Osteocyte (in vitro differentiated cells): ENCODE measurements around the gene PDE1C. TPM values are rescaled to one million over a fixed set of nuclear protein-coding genes. Genes with fewer than 3 reads are reported as not detected.

Experiments
- DNase-seq: peaks from one replicate; pipeline ENCODE4 v3.0.0; 2021; ENCODE audit warnings: mixed read lengths; ENCODE audit not compliant: unreplicated experiment; ENCODE audit errors: extremely low spot score
- H3K27ac Mint-ChIP-seq: one replicate; pipeline ENCODE4 v1.8.0; 2021; ENCODE audit warnings: mild to moderate bottlenecking, mixed read lengths; ENCODE audit not compliant: unreplicated experiment
- H3K27me3 Mint-ChIP-seq: one replicate; pipeline ENCODE4 v1.8.0; 2021; ENCODE audit warnings: mixed read lengths; ENCODE audit not compliant: unreplicated experiment
- H3K36me3 Mint-ChIP-seq: one replicate; pipeline ENCODE4 v1.8.0; 2021; ENCODE audit warnings: mixed read lengths; ENCODE audit not compliant: unreplicated experiment
- H3K4me1 Mint-ChIP-seq: one replicate; pipeline ENCODE4 v1.8.0; 2021; ENCODE audit warnings: mixed read lengths; ENCODE audit not compliant: unreplicated experiment
- H3K4me3 Mint-ChIP-seq: one replicate; pipeline ENCODE4 v1.8.0; 2021; ENCODE audit warnings: mild to moderate bottlenecking, moderate library complexity, mixed read lengths; ENCODE audit not compliant: unreplicated experiment
- H3K9me3 Mint-ChIP-seq: one replicate; pipeline ENCODE4 v1.8.0; 2021; ENCODE audit warnings: mixed read lengths; ENCODE audit not compliant: unreplicated experiment
- total RNA-seq: library from RNA; stranded (reverse); gene quantifications from 2 replicates; pipeline ENCODE4 v1.2.1, GENCODE V29; 2021
- TF ChIP-seq, protein P1 (sequence below): fragments of 200-600 bp; sonication (generic); IDR thresholded peaks from 2 replicates; pipeline ENCODE4 v1.5.0; 2021; ENCODE audit warnings: antibody characterized with exemption, mild to moderate bottlenecking, moderate library complexity

PDE1C gene
- total RNA-seq, 1 donor from 2014 or later, result 187 TPM

DNA sequence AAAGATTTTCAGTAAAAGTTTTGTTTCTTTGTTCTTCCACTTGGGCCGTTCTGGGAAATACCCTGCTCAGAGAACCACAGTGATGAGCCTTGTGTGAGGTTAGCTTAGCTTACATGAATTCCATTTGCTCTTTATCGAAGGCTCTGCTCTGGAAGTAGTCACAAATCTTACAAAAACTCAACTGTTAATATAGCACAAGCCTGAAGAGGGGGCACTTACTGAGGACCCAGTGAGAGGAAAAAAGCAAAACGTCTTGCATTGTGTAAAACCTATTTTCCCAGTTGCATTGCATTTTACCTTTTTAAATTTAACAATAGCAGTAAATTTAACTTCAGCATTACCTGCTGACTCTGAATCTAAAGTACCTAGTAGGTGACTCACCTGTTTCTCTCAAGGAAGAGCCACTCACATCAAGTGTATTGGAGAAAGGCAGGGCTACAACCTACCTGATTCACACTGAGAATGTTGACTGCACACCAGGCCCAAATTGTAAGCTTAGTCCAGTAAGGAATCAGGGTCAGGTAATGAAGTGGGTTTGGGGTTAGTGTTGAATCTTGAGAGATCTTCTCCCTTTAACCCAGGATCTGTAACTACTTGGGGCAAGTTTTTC, 340.9 kb downstream of the PDE1C start:
- Mint-ChIP-seq H3K36me3 (no peaks in the 10 kb centered on the region), H3K9me3 (peaks cover 2% of the 10 kb centered on the region), H3K27ac (no peak overlapping the region), H3K27me3 (no peaks in the 10 kb centered on the region), H3K4me1 (peaks cover 2% of the 10 kb centered on the region), H3K4me3 (no peak overlapping the region)
- TF ChIP-seq, protein P1, sequence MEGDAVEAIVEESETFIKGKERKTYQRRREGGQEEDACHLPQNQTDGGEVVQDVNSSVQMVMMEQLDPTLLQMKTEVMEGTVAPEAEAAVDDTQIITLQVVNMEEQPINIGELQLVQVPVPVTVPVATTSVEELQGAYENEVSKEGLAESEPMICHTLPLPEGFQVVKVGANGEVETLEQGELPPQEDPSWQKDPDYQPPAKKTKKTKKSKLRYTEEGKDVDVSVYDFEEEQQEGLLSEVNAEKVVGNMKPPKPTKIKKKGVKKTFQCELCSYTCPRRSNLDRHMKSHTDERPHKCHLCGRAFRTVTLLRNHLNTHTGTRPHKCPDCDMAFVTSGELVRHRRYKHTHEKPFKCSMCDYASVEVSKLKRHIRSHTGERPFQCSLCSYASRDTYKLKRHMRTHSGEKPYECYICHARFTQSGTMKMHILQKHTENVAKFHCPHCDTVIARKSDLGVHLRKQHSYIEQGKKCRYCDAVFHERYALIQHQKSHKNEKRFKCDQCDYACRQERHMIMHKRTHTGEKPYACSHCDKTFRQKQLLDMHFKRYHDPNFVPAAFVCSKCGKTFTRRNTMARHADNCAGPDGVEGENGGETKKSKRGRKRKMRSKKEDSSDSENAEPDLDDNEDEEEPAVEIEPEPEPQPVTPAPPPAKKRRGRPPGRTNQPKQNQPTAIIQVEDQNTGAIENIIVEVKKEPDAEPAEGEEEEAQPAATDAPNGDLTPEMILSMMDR, result no peak
- no peak for DNase-seq

GRCh38 chr7:31724696-31725095, 345.5 kb downstream of the PDE1C start:
- no peak for DNase-seq
- TF ChIP-seq, protein P1, result no peak

GRCh38 chr7:31720366-31720765, 349.8 kb downstream of the PDE1C start:
- Mint-ChIP-seq H3K4me1 (no peaks in the 10 kb centered on the region), H3K36me3 (no peaks in the 10 kb centered on the region), H3K27me3 (no peaks in the 10 kb centered on the region), H3K27ac (no peak overlapping the region), H3K4me3 (no peak overlapping the region), H3K9me3 (peaks cover under 1% of the 10 kb centered on the region)
- DNase-seq, result no peak
- TF ChIP-seq, protein P1, result no peak

More at GRCh38 chr7:31724696-31725095, 345.5 kb downstream of the PDE1C start:
- H3K27me3 Mint-ChIP-seq, result no peaks in the 10 kb centered on the region
- H3K4me3 Mint-ChIP-seq, result no peak overlapping the region
- no peaks in the 10 kb centered on the region for H3K4me1 Mint-ChIP-seq
- no peaks in the 10 kb centered on the region for H3K36me3 Mint-ChIP-seq
- no peak overlapping the region for H3K27ac Mint-ChIP-seq
- peaks cover 2% of the 10 kb centered on the region for H3K9me3 Mint-ChIP-seq

GRCh38 chr7:31716355-31716754, 353.9 kb downstream of the PDE1C start:
- Mint-ChIP-seq H3K27ac (no peak overlapping the region), H3K4me3 (no peak overlapping the region), H3K27me3 (peaks cover 4% of the 10 kb centered on the region), H3K36me3 (no peaks in the 10 kb centered on the region), H3K9me3 (no peaks in the 10 kb centered on the region), H3K4me1 (no peaks in the 10 kb centered on the region)
- no peak for DNase-seq
- TF ChIP-seq, protein P1, result no peak

- Mint-ChIP-seq H3K27me3 (peaks cover 4% of the 10 kb centered on the region), H3K4me3 (no peak overlapping the region), H3K4me1 (no peaks in the 10 kb centered on the region), H3K36me3 (peaks cover 3% of the 10 kb centered on the region), H3K27ac (no peak overlapping the region), H3K9me3 (no peaks in the 10 kb centered on the region)
- DNase-seq, result no peak
- TF ChIP-seq, protein P1, result no peak
Observed at GRCh38 chr7:31710171-31710570, 360.0 kb downstream of the PDE1C start.
